Sigmoid colon (tissue), 7 donors: ENCODE results near the gene TSEN54. TPM values are rescaled to one million over a fixed set of nuclear protein-coding genes. Genes with fewer than 3 reads are reported as not detected.

Source experiments
- DNase-seq: peaks from one replicate; pipeline ENCODE4 v3.0.0-alpha.2; 2019
- H3K27ac ChIP-seq, 4 donors: fragments of 200-600 bp; sonication (generic); one replicate each; pipeline ENCODE4 v1.5.1; 2016 to 2019; ENCODE audit warnings: mild to moderate bottlenecking in 1 of 4
- H3K27me3 ChIP-seq, 3 donors: fragments of 200-600 bp; sonication (generic); one replicate each; pipeline ENCODE4 v1.5.1; 2019; ENCODE audit warnings: mild to moderate bottlenecking in 1 of 3
- H3K36me3 ChIP-seq, 4 donors: fragments of 200-600 bp; sonication (generic); one replicate each; pipeline ENCODE4 v1.5.1; 2016 to 2019
- H3K4me1 ChIP-seq, 4 donors: fragments of 200-600 bp; sonication (generic); one replicate each; pipeline ENCODE4 v1.5.1; 2017 to 2019
- H3K4me3 ChIP-seq, 4 donors: fragments of 200-600 bp; sonication (generic); one replicate each; pipeline ENCODE4 v1.5.1; 2017 to 2019; ENCODE audit warnings: mild to moderate bottlenecking in 2 of 4, moderate library complexity in 1 of 4
- H3K9me3 ChIP-seq, 4 donors: fragments of 200-600 bp in 3 of 4; sonication (generic) in 3 of 4; one replicate each; pipeline versions ENCODE4 v1.5.1 to v1.6.1; 2013 to 2019
- CTCF ChIP-seq, 4 experiments: fragments of 450-650 bp in 3 of 4; fragments of 200-600 bp in 1 of 4; IDR thresholded peaks; one replicate each; pipeline ENCODE4 v1.5.1; 2016 to 2019; ENCODE audit warnings: antibody characterized with exemption in 4 of 4, mild to moderate bottlenecking in 3 of 4, moderate library complexity in 2 of 4
- EP300 ChIP-seq, 4 donors: sonication (generic); formaldehyde crosslinking; IDR thresholded peaks; one replicate each; pipeline ENCODE4 v1.6.1; 2017; ENCODE audit warnings: antibody characterized with exemption in 4 of 4
- POLR2A ChIP-seq, 2 donors: fragments of 450-650 bp; IDR thresholded peaks; one replicate each; pipeline ENCODE4 v1.6.1; 2016; ENCODE audit warnings: antibody characterized with exemption in 2 of 2, mild to moderate bottlenecking in 2 of 2, moderate library complexity in 2 of 2
- POLR2AphosphoS5 ChIP-seq, 4 donors: sonication (generic); formaldehyde crosslinking; IDR thresholded peaks; one replicate each; pipeline ENCODE4 v1.6.1; 2017; ENCODE audit warnings: antibody characterized with exemption in 4 of 4
- whole genome bisulfite sequencing, 2 donors: extraction: QIAGEN DNeasy Blood & Tissue Kit; methylation state at CpG; one replicate each; pipeline ENCODE4 v1.1.7; 2013; 5-methylcytosine and 5-hydroxymethylcytosine counted together
- intact Hi-C: fragments of 100-400 bp; cut with DNase I; formaldehyde crosslinking; loops from one replicate; pipeline ENCODE4 v1.15.1; 2023
- polyA plus RNA-seq, 3 donors: library from polyadenylated mRNA; stranded (reverse); fragments of 200-250 nt; gene quantifications; one replicate each; pipeline ENCODE4 v1.2.3, GENCODE V29; 2013
- total RNA-seq, 4 donors: library from RNA; depleted of rRNA; stranded (reverse); fragments of >200 nt; gene quantifications; one replicate each; pipeline ENCODE4 v1.1.0, GENCODE V29; 2016
- donor health status: healthy with polysubstance abuse.
- donor health status: Bipolar disorder and iron deficiency.
- donor health status: healthy.

TSEN54 gene
- total and polyA plus RNA-seq, 7 donors = 11.1 to 43.7 (median 25.3) TPM

DNA sequence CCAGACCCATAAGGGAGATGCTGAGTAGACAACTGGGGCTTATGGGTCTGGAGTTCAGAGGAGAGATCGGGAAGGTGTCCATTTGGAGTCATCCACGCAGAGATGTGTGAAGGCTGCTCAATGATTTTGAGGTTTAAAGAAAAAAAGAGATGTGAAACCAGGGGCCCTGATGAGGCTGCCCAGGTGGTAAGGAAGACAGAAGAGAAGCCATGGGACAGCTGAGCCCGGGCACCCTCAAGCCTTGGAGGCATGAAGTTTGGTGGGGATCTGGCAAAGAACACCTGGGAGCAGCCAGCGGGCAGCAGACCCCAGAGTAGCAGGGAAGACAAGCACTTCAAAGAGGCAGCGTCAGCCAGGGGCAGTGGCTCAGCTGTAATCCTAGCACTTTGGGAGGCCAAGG, 50.5 kb downstream of the TSEN54 start:
- H3K9me3 ChIP-seq = no peaks in the 10 kb centered on the region
- intact Hi-C loops = no loop called here
- TF ChIP-seq CTCF (IDR thresholded peaks at IDR 0.05) (no peak), EP300 (IDR thresholded peaks at IDR 0.05) (no peak), POLR2AphosphoS5 (IDR thresholded peaks at IDR 0.05) (no peak), POLR2A (IDR thresholded peaks at IDR 0.05) (no peak)
- H3K4me1 ChIP-seq = no peaks in the 10 kb centered on the region
- no peaks in the 10 kb centered on the region for H3K36me3 ChIP-seq
- 83 to 93% methylated on average over 5 of the region's 5 CpGs for WGBS, 2 donors
- no peak overlapping the region for H3K27ac ChIP-seq
- DNase-seq = no peak
- H3K4me3 ChIP-seq = no peak overlapping the region
- no peaks in the 10 kb centered on the region for H3K27me3 ChIP-seq

DNA sequence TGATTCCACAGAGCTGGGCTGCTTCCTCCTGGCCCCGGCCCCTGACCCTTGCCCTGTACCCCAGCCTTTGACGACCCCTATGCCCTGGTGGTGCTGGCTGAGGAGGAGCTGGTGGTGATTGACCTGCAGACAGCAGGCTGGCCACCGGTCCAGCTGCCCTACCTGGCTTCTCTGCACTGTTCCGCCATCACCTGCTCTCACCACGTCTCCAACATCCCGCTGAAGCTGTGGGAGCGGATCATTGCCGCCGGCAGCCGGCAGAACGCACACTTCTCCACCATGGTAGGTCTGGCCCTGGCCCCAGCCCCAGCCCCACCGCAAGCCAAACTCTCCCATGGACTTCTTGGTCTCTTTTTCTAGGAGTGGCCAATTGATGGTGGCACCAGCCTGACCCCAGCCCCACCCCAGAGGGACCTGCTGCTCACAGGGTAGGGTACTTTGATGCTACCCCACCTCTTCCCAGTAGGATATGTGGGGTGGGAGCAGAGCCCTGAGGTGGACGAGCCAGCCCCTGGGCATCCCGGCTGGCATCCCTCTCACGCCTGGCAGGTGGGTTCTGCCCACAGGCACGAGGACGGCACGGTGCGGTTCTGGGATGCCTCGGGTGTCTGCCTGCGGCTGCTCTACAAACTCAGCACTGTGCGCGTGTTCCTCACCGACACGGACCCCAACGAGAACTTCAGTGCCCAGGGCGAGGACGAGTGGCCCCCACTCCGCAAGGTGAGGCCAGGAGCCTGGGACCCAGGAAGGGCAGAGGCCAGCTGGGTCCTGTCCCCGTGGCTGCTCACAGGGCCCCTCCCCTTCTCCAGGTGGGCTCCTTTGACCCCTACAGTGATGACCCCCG, 52.3 kb downstream of the TSEN54 start:
- H3K4me1 ChIP-seq = no peaks in the 10 kb centered on the region
- WGBS, 2 donors = 90 to 94% methylated on average over 31 of the region's 31 CpGs
- intact Hi-C loops = no loop called here
- H3K27ac ChIP-seq = no peak overlapping the region
- H3K4me3 ChIP-seq = no peak overlapping the region
- TF ChIP-seq POLR2A (IDR thresholded peaks at IDR 0.05) = no peak
- no peak for TF ChIP-seq EP300 (IDR thresholded peaks at IDR 0.05)
- no peak for TF ChIP-seq CTCF (IDR thresholded peaks at IDR 0.05)
- TF ChIP-seq POLR2AphosphoS5 (IDR thresholded peaks at IDR 0.05) = no peak
- no peaks in the 10 kb centered on the region for H3K27me3 ChIP-seq
- DNase-seq = peak; percentile 57
- H3K36me3 ChIP-seq = no peaks in the 10 kb centered on the region
- H3K9me3 ChIP-seq = no peaks in the 10 kb centered on the region

DNA sequence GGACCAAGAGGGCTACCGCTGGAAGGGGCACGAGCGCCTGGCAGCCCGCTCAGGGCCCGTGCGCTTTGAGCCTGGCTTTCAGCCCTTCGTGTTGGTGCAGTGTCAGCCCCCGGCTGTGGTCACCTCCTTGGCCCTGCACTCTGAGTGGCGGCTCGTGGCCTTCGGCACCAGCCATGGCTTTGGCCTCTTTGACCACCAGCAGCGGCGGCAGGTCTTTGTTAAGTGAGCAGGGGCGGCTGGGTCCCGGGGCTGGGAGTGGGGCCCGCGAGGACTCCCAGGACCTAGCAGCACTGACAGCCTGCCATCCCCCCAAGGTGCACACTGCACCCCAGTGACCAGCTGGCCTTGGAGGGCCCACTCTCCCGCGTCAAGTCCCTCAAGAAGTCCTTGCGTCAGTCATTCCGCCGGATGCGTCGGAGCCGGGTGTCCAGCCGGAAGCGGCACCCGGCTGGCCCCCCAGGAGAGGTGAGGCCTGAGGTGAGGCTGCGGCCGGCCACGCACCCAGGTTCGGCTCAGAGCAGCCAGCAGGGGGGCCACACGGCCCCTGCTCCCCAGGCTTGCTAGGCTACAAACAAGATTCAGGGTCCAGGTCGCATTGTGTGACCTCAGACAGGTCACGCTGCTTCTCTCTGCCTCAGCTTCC, 53.8 kb downstream of the TSEN54 start:
- intact Hi-C loops = no loop called here
- peak; percentile 57 for DNase-seq
- WGBS, 2 donors = 93 to 94% methylated on average over 35 of the region's 35 CpGs
- Histone ChIP-seq H3K4me1 (no peaks in the 10 kb centered on the region), H3K9me3 (no peaks in the 10 kb centered on the region), H3K27me3 (no peaks in the 10 kb centered on the region), H3K36me3 (no peaks in the 10 kb centered on the region), H3K4me3 (no peak overlapping the region), H3K27ac (no peak overlapping the region)
- TF ChIP-seq POLR2A (IDR thresholded peaks at IDR 0.05) = no peak
- TF ChIP-seq EP300 (IDR thresholded peaks at IDR 0.05) = no peak
- no peak for TF ChIP-seq CTCF (IDR thresholded peaks at IDR 0.05)
- no peak for TF ChIP-seq POLR2AphosphoS5 (IDR thresholded peaks at IDR 0.05)

DNA sequence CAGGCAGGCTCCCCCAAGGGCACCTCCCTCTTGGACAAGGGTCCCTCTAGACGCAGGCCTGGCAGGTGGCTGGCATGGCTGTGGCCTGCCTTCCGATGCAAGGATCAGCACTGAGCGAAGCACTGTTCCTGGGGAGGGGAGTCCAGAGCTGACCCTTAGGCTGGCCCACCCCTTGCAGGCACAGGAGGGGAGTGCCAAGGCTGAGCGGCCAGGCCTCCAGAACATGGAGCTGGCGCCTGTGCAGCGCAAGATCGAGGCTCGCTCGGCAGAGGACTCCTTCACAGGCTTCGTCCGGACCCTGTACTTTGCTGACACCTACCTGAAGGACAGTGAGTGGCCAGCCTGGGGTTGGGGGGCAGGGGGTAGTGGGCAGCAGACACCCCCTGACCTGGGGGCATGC, 54.4 kb downstream of the TSEN54 start:
- no peaks in the 10 kb centered on the region for H3K27me3 ChIP-seq
- WGBS, 2 donors = 91% methylated on average over 11 of the region's 11 CpGs
- H3K4me1 ChIP-seq = no peaks in the 10 kb centered on the region
- no peaks in the 10 kb centered on the region for H3K36me3 ChIP-seq
- no peaks in the 10 kb centered on the region for H3K9me3 ChIP-seq
- intact Hi-C loops = no loop called here
- DNase-seq = peak; percentile 47
- H3K27ac ChIP-seq = peak overlapping the region in 2 of 4 donors; percentile 27 to 29
- H3K4me3 ChIP-seq = no peak overlapping the region
- TF ChIP-seq EP300 (IDR thresholded peaks at IDR 0.05) = no peak
- no peak for TF ChIP-seq CTCF (IDR thresholded peaks at IDR 0.05)
- no peak for TF ChIP-seq POLR2A (IDR thresholded peaks at IDR 0.05)
- TF ChIP-seq POLR2AphosphoS5 (IDR thresholded peaks at IDR 0.05) = no peak
